ENCODE results near the gene TMEM131.

- TF ChIP-seq, protein P1, sequence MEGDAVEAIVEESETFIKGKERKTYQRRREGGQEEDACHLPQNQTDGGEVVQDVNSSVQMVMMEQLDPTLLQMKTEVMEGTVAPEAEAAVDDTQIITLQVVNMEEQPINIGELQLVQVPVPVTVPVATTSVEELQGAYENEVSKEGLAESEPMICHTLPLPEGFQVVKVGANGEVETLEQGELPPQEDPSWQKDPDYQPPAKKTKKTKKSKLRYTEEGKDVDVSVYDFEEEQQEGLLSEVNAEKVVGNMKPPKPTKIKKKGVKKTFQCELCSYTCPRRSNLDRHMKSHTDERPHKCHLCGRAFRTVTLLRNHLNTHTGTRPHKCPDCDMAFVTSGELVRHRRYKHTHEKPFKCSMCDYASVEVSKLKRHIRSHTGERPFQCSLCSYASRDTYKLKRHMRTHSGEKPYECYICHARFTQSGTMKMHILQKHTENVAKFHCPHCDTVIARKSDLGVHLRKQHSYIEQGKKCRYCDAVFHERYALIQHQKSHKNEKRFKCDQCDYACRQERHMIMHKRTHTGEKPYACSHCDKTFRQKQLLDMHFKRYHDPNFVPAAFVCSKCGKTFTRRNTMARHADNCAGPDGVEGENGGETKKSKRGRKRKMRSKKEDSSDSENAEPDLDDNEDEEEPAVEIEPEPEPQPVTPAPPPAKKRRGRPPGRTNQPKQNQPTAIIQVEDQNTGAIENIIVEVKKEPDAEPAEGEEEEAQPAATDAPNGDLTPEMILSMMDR (IDR thresholded peaks at IDR 0.05; ENCODE audit: insufficient read depth, low read depth, low read length) = no peak
- no peak for TF ChIP-seq EZH2 (IDR thresholded peaks at IDR 0.05; ENCODE audit: insufficient read depth, low read length)
These were observed 42.1 kb upstream of the TMEM131 start for GRCh38 chr2:98037666-98038336.

Measured in astrocyte (in vitro differentiated cells and primary cell).